Endodermal cell (in vitro differentiated cells): ENCODE results near the gene ZNF679. TPM values are rescaled to one million over a fixed set of nuclear protein-coding genes. Genes with fewer than 3 reads are reported as not detected.

Source experiments
- DNase-seq: peaks from one replicate; pipeline ENCODE4 v3.0.0-alpha.2; 2017
- H3K27ac ChIP-seq: 2 replicates; pipeline ENCODE4 v1.5.1; 2013; ENCODE audit warnings: mild to moderate bottlenecking, low read depth, low read length, moderate library complexity
- H3K27me3 ChIP-seq: 2 replicates; pipeline ENCODE4 v1.6.1; 2013; ENCODE audit warnings: mild to moderate bottlenecking, low read length, moderate library complexity; ENCODE audit not compliant: insufficient read depth, control insufficient read depth, poor library complexity, severe bottlenecking
- H3K36me3 ChIP-seq: 2 replicates; pipeline ENCODE4 v1.7.0; 2013; ENCODE audit warnings: mild to moderate bottlenecking, low read length, moderate library complexity; ENCODE audit not compliant: control insufficient read depth, insufficient read depth
- H3K4me1 ChIP-seq: one replicate; pipeline ENCODE4 v1.7.0; 2013; ENCODE audit warnings: low read length; ENCODE audit not compliant: control insufficient read depth, insufficient read depth
- H3K4me3 ChIP-seq: 2 replicates; pipeline ENCODE4 v1.5.1; 2013; ENCODE audit warnings: mild to moderate bottlenecking, low read length, moderate library complexity
- H3K9ac ChIP-seq: 2 replicates; pipeline ENCODE4 v1.6.1; 2013; ENCODE audit warnings: mild to moderate bottlenecking, low read length, moderate library complexity; ENCODE audit not compliant: poor library complexity, severe bottlenecking; ENCODE audit errors: extremely low read depth
- H3K9me3 ChIP-seq: 2 replicates; pipeline ENCODE4 v1.6.1; 2013; ENCODE audit warnings: mild to moderate bottlenecking, low read length, moderate library complexity; ENCODE audit not compliant: control insufficient read depth
- H3K27ac Mint-ChIP-seq: 2 replicates; pipeline ENCODE4 v1.8.0; 2020; ENCODE audit warnings: mixed read lengths
- H3K27me3 Mint-ChIP-seq: 2 replicates; pipeline ENCODE4 v1.8.0; 2021; ENCODE audit warnings: mild to moderate bottlenecking, mixed read lengths; ENCODE audit not compliant: insufficient read depth
- H3K36me3 Mint-ChIP-seq: 2 replicates; pipeline ENCODE4 v1.8.0; 2020; ENCODE audit warnings: low read depth, mixed read lengths
- H3K4me1 Mint-ChIP-seq: 2 replicates; pipeline ENCODE4 v1.8.0; 2020; ENCODE audit warnings: mixed read lengths
- H3K4me3 Mint-ChIP-seq: 2 replicates; pipeline ENCODE4 v1.8.0; 2020; ENCODE audit warnings: mild to moderate bottlenecking, moderate library complexity, mixed read lengths
- H3K9me3 Mint-ChIP-seq: 2 replicates; pipeline ENCODE4 v1.8.0; 2020; ENCODE audit warnings: mild to moderate bottlenecking, mixed read lengths
- CTCF ChIP-seq: fragments of 200-600 bp; sonication (generic); conservative IDR thresholded peaks from 2 replicates; pipeline ENCODE4 v1.5.0; 2021; ENCODE audit warnings: antibody characterized with exemption, mild to moderate bottlenecking
- WGBS, 2 experiments: methylation state at CpG; one replicate each; pipeline versions ENCODE4 v1.1.5 to v1.1.7; 2013; ENCODE audit warnings: missing lambda C conversion rate in 2 of 2, mixed read lengths in 1 of 2; ENCODE audit not compliant: insufficient coverage in 1 of 2, insufficient read length in 1 of 2; 5-methylcytosine and 5-hydroxymethylcytosine counted together
- total RNA-seq, 2 donors: library from RNA; stranded (reverse); fragmentation: NEBNext Ultra II Directional in 1 of 2; extraction: Animal tissue kit (Norgen Biotek cat#: 25700) in 1 of 2; gene quantifications; 2 replicates in 1 of 2; 3 replicates in 1 of 2; pipeline ENCODE4 v1.2.1, GENCODE V29; 2021

The ZNF679 gene
- total RNA-seq, 2 donors from 2014 or later: not detected

- no peaks in the 10 kb centered on the region for H3K27me3 ChIP-seq
- no peak for DNase-seq
- Mint-ChIP-seq H3K4me1 (no peaks in the 10 kb centered on the region), H3K9me3 (peaks cover 93% of the 10 kb centered on the region), H3K27ac (no peak overlapping the region), H3K4me3 (no peak overlapping the region), H3K27me3 (no peaks in the 10 kb centered on the region), H3K36me3 (no peaks in the 10 kb centered on the region)
- TF ChIP-seq CTCF: no peak
- no peaks in the 10 kb centered on the region for H3K4me1 ChIP-seq
- H3K9ac ChIP-seq: no peak overlapping the region
- no peaks in the 10 kb centered on the region for H3K36me3 ChIP-seq
- H3K27ac ChIP-seq: no peak overlapping the region
- 70 to 75% methylated on average over 2 to 3 of the region's 3 CpGs for WGBS, 2 experiments
- peaks cover 27% of the 10 kb centered on the region for H3K9me3 ChIP-seq
- no peak overlapping the region for H3K4me3 ChIP-seq
Observed at GRCh38 chr7:64310426-64310825, 82.2 kb downstream of the ZNF679 start.

GRCh38 chr7:64312826-64313225 lies 84.6 kb downstream of the ZNF679 start:
- no peak for DNase-seq
- H3K9ac ChIP-seq: no peak overlapping the region
- no peaks in the 10 kb centered on the region for H3K27me3 ChIP-seq
- Mint-ChIP-seq H3K27ac (no peak overlapping the region), H3K27me3 (no peaks in the 10 kb centered on the region), H3K9me3 (peaks cover 91% of the 10 kb centered on the region), H3K36me3 (no peaks in the 10 kb centered on the region), H3K4me1 (no peaks in the 10 kb centered on the region), H3K4me3 (no peak overlapping the region)
- H3K36me3 ChIP-seq: no peaks in the 10 kb centered on the region
- no peak overlapping the region for H3K4me3 ChIP-seq
- no peak overlapping the region for H3K27ac ChIP-seq
- no peak for TF ChIP-seq CTCF
- H3K9me3 ChIP-seq: peaks cover 39% of the 10 kb centered on the region
- WGBS, 2 experiments: 76 to 100% methylated on average over 1 to 2 of the region's 2 CpGs
- H3K4me1 ChIP-seq: no peaks in the 10 kb centered on the region

- peak within 1 kb of the TSS; percentile 96 for H3K9ac ChIP-seq
- Mint-ChIP-seq H3K9me3 (peaks cover 86% of the 10 kb centered on the region), H3K27ac (no peak within 1 kb of the TSS), H3K4me1 (no peaks in the 10 kb centered on the region), H3K27me3 (no peaks in the 10 kb centered on the region), H3K36me3 (no peaks in the 10 kb centered on the region), H3K4me3 (no peak within 1 kb of the TSS)
- peak within 1 kb of the TSS; percentile 95 for H3K27ac ChIP-seq
- no peaks in the 10 kb centered on the region for H3K27me3 ChIP-seq
- DNase-seq: no peak
- H3K4me3 ChIP-seq: peak within 1 kb of the TSS; percentile 89
- 28 to 43% methylated on average over 16 to 33 of the region's 33 CpGs for WGBS, 2 experiments
- H3K36me3 ChIP-seq: no peaks in the 10 kb centered on the region
- H3K9me3 ChIP-seq: peaks cover 40% of the 10 kb centered on the region
- H3K4me1 ChIP-seq: no peaks in the 10 kb centered on the region
- TF ChIP-seq CTCF: no peak
Observed at GRCh38 chr7:64313740-64314491, 85.6 kb downstream of the ZNF679 start, which contains the start of gene ZNF736. Gene ZNF736, plus strand, starts transcription at chr7:64313961. Its CDS starts 190 bp downstream, at chr7:64314151.
